AG04449 (cell line): ENCODE measurements around the gene FOXP3.
"Not testable (repeated sequence)": the region's sequence is repeated elsewhere in the genome, so short reads cannot be mapped to it uniquely, and the experiment has no call there.

Source experiments
- CTCF ChIA-PET: fragments of 350-600 bp; formaldehyde crosslinking; extraction: SDS; loops from one replicate; lab custom pipeline; 2021; ENCODE audit warnings: antibody characterized with exemption; lab: Yijun Ruan, JAX
- POLR2A ChIA-PET: fragments of 400-600, 350-600 bp; formaldehyde crosslinking; extraction: SDS; loops from one replicate; lab custom pipeline; 2020; ENCODE audit warnings: antibody characterized with exemption, inconsistent platforms; lab: Yijun Ruan, JAX
- DNase-seq: peaks from one replicate; pipeline ENCODE4 v3.0.0-alpha.2; 2010; ENCODE audit warnings: low read depth, low spot score
- H3K4me3 ChIP-seq: 2 replicates; pipeline ENCODE4 v1.5.1; 2011; ENCODE audit warnings: low read depth, mild to moderate bottlenecking, control low read depth, low read length
- TF ChIP-seq, protein P1 (sequence below): IDR thresholded peaks from one replicate; pipeline ENCODE4 v1.5.1; 2011; ENCODE audit warnings: mild to moderate bottlenecking, moderate library complexity, low read length, control low read depth, inconsistent platforms; ENCODE audit not compliant: insufficient read depth; ENCODE audit errors: missing control alignments

The FOXP3 gene, protein sequence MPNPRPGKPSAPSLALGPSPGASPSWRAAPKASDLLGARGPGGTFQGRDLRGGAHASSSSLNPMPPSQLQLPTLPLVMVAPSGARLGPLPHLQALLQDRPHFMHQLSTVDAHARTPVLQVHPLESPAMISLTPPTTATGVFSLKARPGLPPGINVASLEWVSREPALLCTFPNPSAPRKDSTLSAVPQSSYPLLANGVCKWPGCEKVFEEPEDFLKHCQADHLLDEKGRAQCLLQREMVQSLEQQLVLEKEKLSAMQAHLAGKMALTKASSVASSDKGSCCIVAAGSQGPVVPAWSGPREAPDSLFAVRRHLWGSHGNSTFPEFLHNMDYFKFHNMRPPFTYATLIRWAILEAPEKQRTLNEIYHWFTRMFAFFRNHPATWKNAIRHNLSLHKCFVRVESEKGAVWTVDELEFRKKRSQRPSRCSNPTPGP

GRCh38 chrX:49264460-49264859, at the start of gene FOXP3:
Gene FOXP3 (minus strand): TSS chrX:49264710. CDS start chrX:49258505, 6,205 bp downstream.
- ChIA-PET CTCF (no interaction called here), POLR2A (no interaction called here)

GRCh38 chrX:49312176-49312575, 47.7 kb upstream of the FOXP3 start:
- H3K4me3 ChIP-seq = no peak overlapping the region
- ChIA-PET CTCF (no interaction called here), POLR2A (no interaction called here)
- TF ChIP-seq, protein P1, sequence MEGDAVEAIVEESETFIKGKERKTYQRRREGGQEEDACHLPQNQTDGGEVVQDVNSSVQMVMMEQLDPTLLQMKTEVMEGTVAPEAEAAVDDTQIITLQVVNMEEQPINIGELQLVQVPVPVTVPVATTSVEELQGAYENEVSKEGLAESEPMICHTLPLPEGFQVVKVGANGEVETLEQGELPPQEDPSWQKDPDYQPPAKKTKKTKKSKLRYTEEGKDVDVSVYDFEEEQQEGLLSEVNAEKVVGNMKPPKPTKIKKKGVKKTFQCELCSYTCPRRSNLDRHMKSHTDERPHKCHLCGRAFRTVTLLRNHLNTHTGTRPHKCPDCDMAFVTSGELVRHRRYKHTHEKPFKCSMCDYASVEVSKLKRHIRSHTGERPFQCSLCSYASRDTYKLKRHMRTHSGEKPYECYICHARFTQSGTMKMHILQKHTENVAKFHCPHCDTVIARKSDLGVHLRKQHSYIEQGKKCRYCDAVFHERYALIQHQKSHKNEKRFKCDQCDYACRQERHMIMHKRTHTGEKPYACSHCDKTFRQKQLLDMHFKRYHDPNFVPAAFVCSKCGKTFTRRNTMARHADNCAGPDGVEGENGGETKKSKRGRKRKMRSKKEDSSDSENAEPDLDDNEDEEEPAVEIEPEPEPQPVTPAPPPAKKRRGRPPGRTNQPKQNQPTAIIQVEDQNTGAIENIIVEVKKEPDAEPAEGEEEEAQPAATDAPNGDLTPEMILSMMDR = no peak
- no peak for DNase-seq

More at GRCh38 chrX:49264460-49264859, at the start of gene FOXP3:
- TF ChIP-seq, protein P1 = no peak
- no peak for DNase-seq
- H3K4me3 ChIP-seq = no peak within 1 kb of the TSS

- no peak for DNase-seq
- no peak overlapping the region for H3K4me3 ChIP-seq
- ChIA-PET CTCF (no interaction called here), POLR2A (no interaction called here)
- TF ChIP-seq, protein P1 = no peak
Measured at GRCh38 chrX:49310371-49310770, 45.9 kb upstream of the FOXP3 start.

DNA sequence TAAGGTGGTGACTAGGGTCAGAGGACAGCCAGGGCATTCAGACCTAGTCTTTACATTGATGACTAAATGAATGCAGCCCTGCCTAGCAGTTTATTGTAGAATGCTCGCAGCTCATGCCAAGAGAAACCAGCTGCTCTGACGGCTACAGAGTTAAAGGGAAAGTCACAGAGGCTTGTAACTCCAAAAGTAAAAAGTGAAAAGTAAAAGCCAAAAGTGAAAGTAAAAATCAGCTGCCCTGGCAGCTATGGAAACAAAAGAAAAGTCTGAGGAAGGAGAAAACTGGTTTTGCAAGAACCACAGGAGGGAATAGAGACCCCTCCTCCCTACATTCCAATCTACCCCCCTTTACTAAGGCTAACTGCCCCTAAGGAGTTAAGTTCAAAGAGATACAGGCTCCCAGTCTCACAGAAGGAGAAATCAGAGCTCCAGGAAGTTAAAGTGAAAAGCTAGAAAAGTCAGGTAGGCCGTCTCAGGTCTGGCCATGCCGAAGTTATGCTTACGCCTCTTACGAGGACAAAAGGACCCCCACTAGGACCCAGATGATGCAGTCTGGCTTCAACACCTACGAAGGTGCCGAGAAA, 45.0 kb upstream of the FOXP3 start:
- ChIA-PET CTCF (no interaction called here), POLR2A (no interaction called here)
- TF ChIP-seq, protein P1 = no peak
- peak overlapping the region; percentile 32 for H3K4me3 ChIP-seq
- no peak for DNase-seq

- H3K4me3 ChIP-seq = no peak overlapping the region; the same call in 1 of the 2 replicates
- POLR2A ChIA-PET = no interaction called here
- TF ChIP-seq, protein P1 = no peak
- no peak for DNase-seq
- CTCF ChIA-PET = no interaction called here
Measured at GRCh38 chrX:49308604-49309269, 44.2 kb upstream of the FOXP3 start.

DNA sequence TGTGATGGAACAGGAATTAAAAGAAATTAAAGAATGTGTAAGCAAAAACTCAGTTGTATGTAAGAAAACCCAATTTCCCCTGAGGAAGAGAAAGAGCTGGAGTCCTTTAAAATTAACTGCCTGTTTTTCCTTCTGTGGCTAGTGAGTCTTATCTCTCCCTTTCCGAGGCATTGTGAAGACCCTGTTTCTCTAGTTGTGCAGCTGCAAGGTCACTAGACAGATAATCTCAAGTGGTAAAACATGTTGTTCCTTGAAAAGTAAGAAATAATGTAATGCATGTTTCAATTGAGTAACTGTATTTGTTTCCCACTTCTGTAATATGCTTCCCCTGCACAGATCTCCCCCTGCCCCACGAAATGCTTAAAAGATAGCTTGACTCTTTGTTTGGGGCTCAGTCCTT, 43.3 kb upstream of the FOXP3 start:
- CTCF ChIA-PET, POLR2A ChIA-PET, DNase-seq, H3K4me3 ChIP-seq: not testable (repeated sequence)
